NB4 (cell line): ENCODE data around the gene BMPR1B.

Experiments
- CTCF ChIP-seq: IDR thresholded peaks from one replicate; pipeline ENCODE4 v1.5.1; 2012; ENCODE audit warnings: low read depth, low read length
- POLR2A ChIP-seq: IDR thresholded peaks from 2 replicates; pipeline ENCODE4 v1.6.1; 2011; ENCODE audit warnings: mild to moderate bottlenecking; ENCODE audit not compliant: insufficient read length; ENCODE audit errors: extremely low read depth

- TF ChIP-seq CTCF: no peak
- TF ChIP-seq POLR2A: no peak
Measured at GRCh38 chr4:94905511-94905910, 147.8 kb downstream of the BMPR1B start.
